Astrocyte of the cerebellum (primary cell): ENCODE measurements around the gene DAAM1.

Experiments
- DNase-seq: peaks from one replicate; pipeline ENCODE4 v3.0.0-alpha.2; 2011; ENCODE audit warnings: low read depth
- H3K4me3 ChIP-seq: 2 replicates; pipeline ENCODE4 v1.5.1; 2011; ENCODE audit warnings: mild to moderate bottlenecking, low read depth, low read length, moderate library complexity
- in situ Hi-C: cut with HindIII; loops from 2 replicates; pipeline ENCODE4 v1.10.0; 2017; ENCODE audit warnings: low sequenced_read_pairs
- TF ChIP-seq, protein P1 (sequence below): IDR thresholded peaks from 2 replicates; pipeline ENCODE4 v1.5.1; 2012; ENCODE audit warnings: low read length, low read depth, moderate library complexity, mild to moderate bottlenecking; ENCODE audit errors: missing control alignments

DAAM1 gene

DNA sequence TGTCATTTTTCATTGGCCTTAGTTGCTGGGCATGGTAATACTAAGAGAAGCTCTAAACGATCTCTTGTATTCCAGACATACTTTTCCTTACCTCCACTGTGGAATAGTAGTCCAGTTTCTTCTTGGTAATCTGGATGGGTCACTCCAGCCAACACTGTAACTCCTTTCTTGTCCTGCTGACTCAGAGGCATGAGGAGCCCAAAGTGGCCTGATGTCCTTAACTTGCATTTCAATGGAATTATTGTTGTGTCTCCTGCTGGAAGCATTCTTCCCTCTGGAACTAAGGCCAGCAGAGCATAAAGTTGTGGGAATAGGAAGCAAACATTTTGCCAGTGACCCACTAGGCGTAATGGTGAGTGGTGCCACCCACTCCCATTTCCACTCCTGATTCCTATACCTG is 33.1 kb downstream of the DAAM1 start:
- H3K4me3 ChIP-seq = no peak overlapping the region
- DNase-seq = no peak
- TF ChIP-seq, protein P1, sequence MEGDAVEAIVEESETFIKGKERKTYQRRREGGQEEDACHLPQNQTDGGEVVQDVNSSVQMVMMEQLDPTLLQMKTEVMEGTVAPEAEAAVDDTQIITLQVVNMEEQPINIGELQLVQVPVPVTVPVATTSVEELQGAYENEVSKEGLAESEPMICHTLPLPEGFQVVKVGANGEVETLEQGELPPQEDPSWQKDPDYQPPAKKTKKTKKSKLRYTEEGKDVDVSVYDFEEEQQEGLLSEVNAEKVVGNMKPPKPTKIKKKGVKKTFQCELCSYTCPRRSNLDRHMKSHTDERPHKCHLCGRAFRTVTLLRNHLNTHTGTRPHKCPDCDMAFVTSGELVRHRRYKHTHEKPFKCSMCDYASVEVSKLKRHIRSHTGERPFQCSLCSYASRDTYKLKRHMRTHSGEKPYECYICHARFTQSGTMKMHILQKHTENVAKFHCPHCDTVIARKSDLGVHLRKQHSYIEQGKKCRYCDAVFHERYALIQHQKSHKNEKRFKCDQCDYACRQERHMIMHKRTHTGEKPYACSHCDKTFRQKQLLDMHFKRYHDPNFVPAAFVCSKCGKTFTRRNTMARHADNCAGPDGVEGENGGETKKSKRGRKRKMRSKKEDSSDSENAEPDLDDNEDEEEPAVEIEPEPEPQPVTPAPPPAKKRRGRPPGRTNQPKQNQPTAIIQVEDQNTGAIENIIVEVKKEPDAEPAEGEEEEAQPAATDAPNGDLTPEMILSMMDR = no peak
- in situ Hi-C loops = no loop called here

DNA sequence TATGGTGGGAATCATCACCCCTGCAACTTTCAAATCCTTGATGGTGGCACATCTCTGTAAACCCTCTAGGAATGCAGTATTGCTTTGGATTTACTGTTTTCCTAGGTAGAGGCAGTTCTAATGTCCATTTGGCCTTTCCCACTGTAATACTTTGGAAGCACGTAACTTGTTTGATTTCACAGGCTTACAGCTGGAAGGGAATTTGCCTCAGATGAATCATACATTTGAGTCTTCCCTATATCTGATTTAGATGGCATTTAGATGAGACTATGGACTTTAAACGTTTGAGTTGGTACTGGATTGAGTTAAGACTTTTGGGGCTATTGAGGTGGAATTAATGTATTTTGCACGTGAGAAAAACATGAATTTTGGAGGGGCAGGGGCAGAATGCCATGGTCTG is 35.9 kb downstream of the DAAM1 start:
- no peak for DNase-seq
- no peak overlapping the region for H3K4me3 ChIP-seq
- in situ Hi-C loops = no loop called here
- TF ChIP-seq, protein P1 = no peak

DNA sequence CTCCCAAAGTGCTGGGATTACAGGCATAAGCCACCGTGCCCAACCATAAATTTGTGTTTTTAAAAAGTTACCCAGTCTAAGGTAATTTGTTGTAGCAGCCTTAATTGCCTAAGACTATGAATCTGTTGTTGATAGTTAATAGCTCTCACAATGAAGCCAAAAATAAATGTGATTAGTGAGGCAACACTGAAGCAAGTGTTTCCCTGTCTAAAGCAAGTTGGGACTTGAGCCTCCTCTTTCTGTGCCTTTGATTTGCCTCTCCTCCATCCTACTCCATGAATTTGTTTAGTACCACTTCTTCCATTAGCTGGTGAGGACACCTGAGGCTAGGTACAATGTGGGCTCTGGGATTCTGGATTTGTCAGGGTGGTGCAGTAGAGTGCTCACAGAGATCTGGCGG is 36.8 kb downstream of the DAAM1 start:
- H3K4me3 ChIP-seq = no peak overlapping the region
- TF ChIP-seq, protein P1 = no peak
- DNase-seq = no peak
- in situ Hi-C loops = no loop called here

DNA sequence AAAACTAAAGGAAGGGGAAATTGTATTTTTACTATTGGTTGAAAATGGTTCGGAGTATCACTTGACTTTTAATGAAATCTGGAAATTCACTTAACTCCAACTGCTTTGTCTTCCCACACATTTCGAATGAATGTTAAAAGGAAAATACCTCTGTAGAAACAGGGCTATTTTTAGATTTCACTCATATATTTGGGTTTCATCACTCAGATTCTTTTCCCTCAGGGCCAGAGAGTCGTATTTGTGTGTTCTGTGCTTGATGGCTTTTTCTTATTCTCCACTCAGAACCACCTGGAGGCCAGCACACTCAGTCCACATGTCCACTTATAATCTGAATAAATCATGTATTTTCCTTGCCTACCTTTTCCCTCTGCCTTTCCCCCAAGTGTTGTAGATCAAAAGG is 40.0 kb downstream of the DAAM1 start:
- TF ChIP-seq, protein P1 = no peak
- DNase-seq = no peak
- H3K4me3 ChIP-seq = no peak overlapping the region
- in situ Hi-C loops = no loop called here

- TF ChIP-seq, protein P1 = no peak
- no peak overlapping the region for H3K4me3 ChIP-seq
- no peak for DNase-seq
- in situ Hi-C loops = no loop called here
Measured at GRCh38 chr14:59229653-59230406, 41.4 kb downstream of the DAAM1 start.

- TF ChIP-seq, protein P1 = no peak
- H3K4me3 ChIP-seq = no peak overlapping the region
- DNase-seq = no peak
- in situ Hi-C loops = no loop called here
Measured at GRCh38 chr14:59236195-59236594, 47.7 kb downstream of the DAAM1 start.
